Measurements from ENCODE around the gene TGFBR3.
A peak's percentile ranks its signal among the peaks of the same experiment; 100 is the strongest.

The TGFBR3 gene

GRCh38 chr1:91843843-91844242 is 42.1 kb downstream of the TGFBR3 start:
- Histone ChIP-seq H3K9me3 (ENCODE audit: control insufficient read depth, insufficient read depth, low read depth, low read length) (no peaks in the 10 kb centered on the region), H3K36me3 (ENCODE audit: control insufficient read depth in 2 of 2, insufficient read depth in 1 of 2, low read length in 2 of 2) (no peaks in the 10 kb centered on the region), H3K4me1 (ENCODE audit: control insufficient read depth, insufficient read depth, low read length) (peaks cover 30% of the 10 kb centered on the region), H3K4me3 (ENCODE audit: low read depth, low read length) (no peak overlapping the region), H3K27ac (ENCODE audit: extremely low read depth, low read depth, low read length) (no peak overlapping the region)
- ChIA-PET CTCF (interaction anchor here (0.6 kb wide), 1 partner anchor 21 kb away, joined by 3 read pairs; no protein-coding TSS in a partner anchor), POLR2A (no interaction called here)
- TF ChIP-seq ZNF626 (tag by site-specific recombination; IDR thresholded peaks at IDR 0.05) (no peak), ZNF639 (tag by site-specific recombination; IDR thresholded peaks at IDR 0.05) (no peak), ZBTB8A (tag by site-specific recombination; IDR thresholded peaks at IDR 0.05) (no peak), ZXDB (tag by site-specific recombination; IDR thresholded peaks at IDR 0.05) (no peak), ZNF449 (tag by site-specific recombination; IDR thresholded peaks at IDR 0.05) (peak; percentile 56; the same call in 1 of the 2 replicates), PRDM6 (tag by site-specific recombination; IDR thresholded peaks at IDR 0.05) (no peak), SALL2 (tag by site-specific recombination; IDR thresholded peaks at IDR 0.05; ENCODE audit: borderline replicate concordance) (no peak)

- H3K9me3 ChIP-seq (ENCODE audit: control insufficient read depth, insufficient read depth, low read depth, low read length) = no peaks in the 10 kb centered on the region
- H3K27ac ChIP-seq (ENCODE audit: extremely low read depth, low read depth, low read length) = no peak overlapping the region
- no peaks in the 10 kb centered on the region for H3K36me3 ChIP-seq (ENCODE audit: control insufficient read depth in 2 of 2, insufficient read depth in 1 of 2, low read length in 2 of 2)
- no peak overlapping the region for H3K4me3 ChIP-seq (ENCODE audit: low read depth, low read length)
- H3K4me1 ChIP-seq (ENCODE audit: control insufficient read depth, insufficient read depth, low read length) = peaks cover 30% of the 10 kb centered on the region
- POLR2A ChIA-PET = no interaction called here
- CTCF ChIA-PET = interaction anchor here (0.7 kb wide), 1 partner anchor 17 kb away, joined by 4 read pairs; no protein-coding TSS in a partner anchor
- no peak for TF ChIP-seq ELK4 (IDR thresholded peaks at IDR 0.05; ENCODE audit: borderline replicate concordance, low read depth, low read length)
- no peak for TF ChIP-seq ZXDB (tag by site-specific recombination; IDR thresholded peaks at IDR 0.05)
- TF ChIP-seq EGR2 (tag by site-specific recombination; IDR thresholded peaks at IDR 0.05; ENCODE audit: low read depth) = no peak
- TF ChIP-seq ZNF302 (tag by site-specific recombination; IDR thresholded peaks at IDR 0.05; ENCODE audit: low read depth) = no peak
- TF ChIP-seq GLI4 (tag by site-specific recombination; IDR thresholded peaks at IDR 0.05) = no peak
- no peak for TF ChIP-seq ZNF112 (tag by site-specific recombination; IDR thresholded peaks at IDR 0.05)
- TF ChIP-seq ZNF473 (tag by site-specific recombination; IDR thresholded peaks at IDR 0.05) = no peak
- TF ChIP-seq ZNF692 (tag by site-specific recombination; IDR thresholded peaks at IDR 0.05) = no peak
- TF ChIP-seq FEZF1 (tag by site-specific recombination; IDR thresholded peaks at IDR 0.05) = peak; percentile 70
- TF ChIP-seq ZNF621 (tag by site-specific recombination; IDR thresholded peaks at IDR 0.05) = no peak
- no peak for TF ChIP-seq ZNF19 (tag by site-specific recombination; IDR thresholded peaks at IDR 0.05; ENCODE audit: low read depth)
- no peak for TF ChIP-seq ZNF571 (tag by site-specific recombination; IDR thresholded peaks at IDR 0.05)
- peak; percentile 74 for TF ChIP-seq PRDM6 (tag by site-specific recombination; IDR thresholded peaks at IDR 0.05)
- peak; percentile 31; the same call in 1 of the 2 replicates for TF ChIP-seq OSR2 (tag by site-specific recombination; IDR thresholded peaks at IDR 0.05)
- no peak for TF ChIP-seq ZNF157 (tag by site-specific recombination; IDR thresholded peaks at IDR 0.05)
- TF ChIP-seq ZBTB48 (tag by site-specific recombination; IDR thresholded peaks at IDR 0.05) = no peak
- TF ChIP-seq ZNF10 (tag by site-specific recombination; IDR thresholded peaks at IDR 0.05) = no peak
- no peak for TF ChIP-seq ZNF202 (tag by site-specific recombination; IDR thresholded peaks at IDR 0.05; ENCODE audit: borderline replicate concordance)
- 0 out of 2 replicates have a peak, but pooled peaks have one; percentile 52 for TF ChIP-seq ZSCAN16 (tag by site-specific recombination; IDR thresholded peaks at IDR 0.05)
Measured at GRCh38 chr1:91842563-91842962, 43.4 kb downstream of the TGFBR3 start.
